ENCODE data around the gene SLC34A1. TPM values are rescaled to one million over a fixed set of nuclear protein-coding genes. Genes with fewer than 3 reads are reported as not detected.

SLC34A1 gene
- total and polyA plus RNA-seq, 2 of the 13 experiments (the other 11 are each of a cell fraction or from before 2014, with no cell fraction given), result 0.03 to 0.20 TPM

- TF ChIP-seq ZNF766 (CRISPR knock-in tag; IDR thresholded peaks at IDR 0.05; ENCODE audit: borderline replicate concordance) (no peak), ZFP91 (CRISPR knock-in tag; IDR thresholded peaks at IDR 0.05; ENCODE audit: borderline replicate concordance) (peak; percentile 33; the same call in 1 of the 2 replicates), NCOA1 (CRISPR knock-in tag; IDR thresholded peaks at IDR 0.05) (no peak), ZBTB49 (CRISPR knock-in tag; IDR thresholded peaks at IDR 0.05; ENCODE audit: borderline replicate concordance) (no peak), KAT8 (CRISPR knock-in tag; IDR thresholded peaks at IDR 0.05) (peak; percentile 65), ZNF317 (CRISPR knock-in tag; IDR thresholded peaks at IDR 0.05) (no peak), TEF (CRISPR knock-in tag; IDR thresholded peaks at IDR 0.05) (no peak), TAF1 (CRISPR knock-in tag; IDR thresholded peaks at IDR 0.05) (peak; percentile 47; the same call in 1 of the 2 replicates), HNRNPLL (IDR thresholded peaks at IDR 0.05; ENCODE audit: low read depth, low read length, poor library complexity, severe bottlenecking) (peak; percentile 51), ZFAT (CRISPR knock-in tag; conservative IDR thresholded peaks at IDR 0.05) (no peak), HMGXB3 (CRISPR knock-in tag; IDR thresholded peaks at IDR 0.05; ENCODE audit: borderline replicate concordance) (peak; percentile 44; the same call in 1 of the 2 replicates), SKI (IDR thresholded peaks at IDR 0.05; ENCODE audit: partially characterized antibody) (no peak), HNRNPL (IDR thresholded peaks at IDR 0.05; ENCODE audit: low read depth, low read length) (peak; percentile 41; the same call in 1 of the 2 replicates), PHF8 (CRISPR knock-in tag; IDR thresholded peaks at IDR 0.05) (peak; percentile 60), ZBTB46 (CRISPR knock-in tag; IDR thresholded peaks at IDR 0.05; ENCODE audit: borderline replicate concordance) (no peak), CREB3 (CRISPR knock-in tag; IDR thresholded peaks at IDR 0.05) (no peak)
Observed at GRCh38 chr5:177370488-177371119, 13.6 kb upstream of the SLC34A1 start (continued).
